K562 (cell line): Measurements from ENCODE around the gene HPS3. TPM values are rescaled to one million over a fixed set of nuclear protein-coding genes. Genes with fewer than 3 reads are reported as not detected.

Source experiments
- ATAC-seq: fragments of 200-7000 bp; cut with Tn5 transposase; 3 replicates; pipeline ENCODE4 v1.9.1; 2020; ENCODE audit warnings: moderate library complexity
- BruUV-seq: library from RNA; stranded (reverse); fragments of 400-500 nt; replicated peaks from 2 replicates; lab custom pipeline; 2021; lab: Mats Ljungman, UMichigan
- CTCF ChIA-PET: fragments of 300-600 bp; formaldehyde crosslinking; extraction: SDS; loops from one replicate; lab custom pipeline; 2021; ENCODE audit warnings: low intra/inter-chr PET ratio; lab: Yijun Ruan, JAX
- POLR2A ChIA-PET: fragments of 300-600, 350-650 bp; sonication (Branson Sonifier 250); formaldehyde crosslinking; extraction: SDS; loops from one replicate; lab custom pipeline; 2021; ENCODE audit warnings: antibody characterized with exemption, inconsistent platforms; lab: Yijun Ruan, JAX
- DNase-seq, 4 experiments: peaks; one replicate each; pipeline versions ENCODE4 v3.0.0 to v3.0.0-alpha.2; 2011 to 2018; ENCODE audit warnings: low spot score in 3 of 4, mixed read lengths in 3 of 4; ENCODE audit errors: extremely low read depth in 1 of 4
- FAIRE-seq: peaks from 2 replicates; lab custom pipeline; 2011; peaks lifted over from hg19 to GRCh38; lab: Jason Lieb, UNC
- H2AFZ ChIP-seq: 2 replicates; pipeline ENCODE4 v1.6.0; 2011; ENCODE audit warnings: low read depth, low read length, control low read depth, inconsistent platforms
- H3K27ac ChIP-seq: fragments of 200-600 bp; 3 replicates; pipeline ENCODE4 v1.8.0; 2011; ENCODE audit warnings: low read depth, mild to moderate bottlenecking, control low read depth, inconsistent platforms, low read length, moderate library complexity, mixed read lengths; ENCODE audit errors: extremely low read depth
- H3K27me3 ChIP-seq, 2 experiments: fragments of 300-600 bp in 1 of 2; 2 replicates in 1 of 2; 3 replicates in 1 of 2; pipeline versions ENCODE4 v1.6.0 to v1.8.0; 2011; ENCODE audit warnings: inconsistent platforms in 2 of 2, low read length in 2 of 2, mild to moderate bottlenecking in 1 of 2, mixed read lengths in 1 of 2, moderate library complexity in 1 of 2; ENCODE audit not compliant: control insufficient read depth in 2 of 2, insufficient read depth in 2 of 2
- H3K36me3 ChIP-seq: fragments of 300-600 bp; 3 replicates; pipeline ENCODE4 v1.8.0; 2011; ENCODE audit warnings: mild to moderate bottlenecking, low read length, inconsistent platforms; ENCODE audit not compliant: control insufficient read depth, insufficient read depth
- H3K4me1 ChIP-seq, 2 experiments: fragments of 200-600 bp in 1 of 2; replicated peaks in 1 of 2; 2 replicates in 1 of 2; 3 replicates in 1 of 2; pipeline versions ENCODE4 v1.5.1 to v1.8.0; 2011; ENCODE audit warnings: inconsistent platforms in 2 of 2, low read length in 2 of 2, mild to moderate bottlenecking in 1 of 2, mixed read lengths in 1 of 2, moderate library complexity in 1 of 2; ENCODE audit not compliant: control insufficient read depth in 2 of 2, insufficient read depth in 2 of 2
- H3K4me2 ChIP-seq: 2 replicates; pipeline ENCODE4 v1.6.1; 2011; ENCODE audit warnings: low read length, control low read depth, inconsistent platforms, mixed read lengths; ENCODE audit not compliant: insufficient read depth
- H3K4me3 ChIP-seq: fragments of 200-600 bp; sonication (generic), shearing (Covaris generic); 2 replicates; pipeline ENCODE4 v1.5.1; 2016; ENCODE audit warnings: control low read depth, inconsistent platforms
- H3K79me2 ChIP-seq: fragments of 200-600 bp; 3 replicates; pipeline ENCODE4 v1.8.0; 2011; ENCODE audit warnings: low read length, inconsistent platforms; ENCODE audit not compliant: control insufficient read depth, insufficient read depth
- H3K9ac ChIP-seq, 2 experiments: 2 replicates each; pipeline versions ENCODE4 v1.6.0 to v1.6.1; 2011; ENCODE audit warnings: low read depth in 2 of 2, low read length in 2 of 2, control low read depth in 1 of 2, inconsistent platforms in 1 of 2, mild to moderate bottlenecking in 1 of 2, mixed read lengths in 1 of 2; ENCODE audit not compliant: insufficient read depth in 1 of 2
- H3K9me1 ChIP-seq: one replicate; pipeline ENCODE4 v1.6.0; 2011; ENCODE audit warnings: inconsistent platforms, mild to moderate bottlenecking, low read length, moderate library complexity; ENCODE audit not compliant: control insufficient read depth, insufficient read depth
- H3K9me3 ChIP-seq: replicated peaks from 2 replicates; pipeline ENCODE4 v1.5.1; 2011; ENCODE audit warnings: low read depth, low read length, inconsistent platforms; ENCODE audit not compliant: control insufficient read depth, insufficient read depth
- H4K20me1 ChIP-seq: replicated peaks from 2 replicates; pipeline ENCODE4 v1.6.1; 2011; ENCODE audit warnings: low read length, inconsistent platforms, mixed read lengths; ENCODE audit not compliant: control insufficient read depth, insufficient read depth
- FOXJ2 ChIP-seq: fragments of 200-800 bp; sonication (Bioruptor generic); IDR thresholded peaks from 2 replicates; pipeline ENCODE4 v1.6.1; 2016; ENCODE audit warnings: missing genetic modification characterization, missing compliant biosample characterization
- MEIS2 ChIP-seq: fragments of 450-650 bp; IDR thresholded peaks from 2 replicates; pipeline ENCODE4 v1.6.1; 2014; ENCODE audit warnings: mild to moderate bottlenecking; ENCODE audit not compliant: partially characterized antibody
- NFIC ChIP-seq: fragments of 450-650 bp; IDR thresholded peaks from 2 replicates; pipeline ENCODE4 v1.6.1; 2017; ENCODE audit warnings: mild to moderate bottlenecking, inconsistent platforms
- PBX2 ChIP-seq, 2 experiments: IDR thresholded peaks in 1 of 2; conservative IDR thresholded peaks in 1 of 2; 2 replicates each; pipeline ENCODE4 v1.6.1; 2016; ENCODE audit warnings: low read depth in 2 of 2, mild to moderate bottlenecking in 1 of 2, missing compliant biosample characterization in 1 of 2, missing genetic modification characterization in 1 of 2, moderate library complexity in 1 of 2
- PKNOX1 ChIP-seq: fragments of 450-650 bp; IDR thresholded peaks from 2 replicates; pipeline ENCODE4 v1.6.1; 2016
- ZNF764 ChIP-seq: fragments of 250-450 bp; sonication (Bioruptor Pico); IDR thresholded peaks from 2 replicates; pipeline ENCODE4 v1.4.0; 2020; ENCODE audit warnings: low read depth, mild to moderate bottlenecking, moderate library complexity
- WGBS: fragments of 100-300 bp; shearing (Covaris generic); methylation state at CpG from one replicate; pipeline ENCODE4 v1.1.6; 2016; ENCODE audit warnings: low coverage, mixed read lengths; ENCODE audit not compliant: insufficient coverage; ENCODE audit errors: missing lambda C conversion rate; 5-methylcytosine and 5-hydroxymethylcytosine counted together
- in situ Hi-C: fragments of 300-500 bp; cut with MboI; formaldehyde crosslinking; loops from 4 replicates; pipeline ENCODE4 v1.15.0; 2018; ENCODE audit warnings: inconsistent platforms, mixed read lengths
- intact Hi-C: fragments of 100-400 bp; cut with micrococcal nuclease; formaldehyde crosslinking; loops from 2 replicates; pipeline ENCODE4 v1.14.2; 2022
- polyA plus RNA-seq, 8 experiments: library from polyadenylated mRNA; depleted of rRNA in 4 of 8; stranded (reverse) in 5 of 8; unstranded in 3 of 8; fragments of >200 nt; fragmentation: Nextera tagmentation in 2 of 8; fragmentation: Illumina TruSeq in 1 of 8; extraction: Ambion mirVana in 2 of 8; extraction: Trizol in 1 of 8; gene quantifications; 2 replicates each; pipeline versions ENCODE4 v1.2.1 to v1.2.3, GENCODE V29; 2011 to 2014; ENCODE audit warnings: inconsistent platforms in 1 of 8, missing spikeins in 1 of 8
- total RNA-seq, 7 experiments: library from RNA; depleted of rRNA in 6 of 7; stranded (reverse); fragments of >200 nt in 6 of 7; fragmentation: Illumina TruSeq in 2 of 7; extraction: Trizol in 2 of 7; gene quantifications; 2 replicates each; pipeline versions ENCODE4 v1.2.1 to v1.2.3, GENCODE V29; 2011 to 2021; ENCODE audit warnings: low replicate concordance in 1 of 7

HPS3 gene
- total and polyA plus RNA-seq, 9 of the 15 experiments (the other 6 are each of a cell fraction or from before 2014, with no cell fraction given): 1.2 to 11.3 (median 7.6) TPM

GRCh38 chr3:149089395-149089794 is 40.0 kb upstream of the HPS3 start:
- no peaks in the 10 kb centered on the region for H3K27me3 ChIP-seq
- H3K27ac ChIP-seq: no peak overlapping the region
- H3K36me3 ChIP-seq: 0 out of 3 replicates have a peak, but pooled peaks cover 2% of the 10 kb centered on the region
- FAIRE-seq: no peak
- no peak overlapping the region for H2AFZ ChIP-seq
- no TSS peak for BruUV-seq
- TF ChIP-seq MEIS2 (peak; percentile 30), ZNF764 (CRISPR knock-in tag) (no peak), NFIC (no peak), FOXJ2 (tag) (no peak), PKNOX1 (peak; percentile 38), PBX2 (CRISPR knock-in tag; IDR thresholded peaks at IDR 0.05; ENCODE audit: low read depth) (no peak), PBX2 (tag; conservative IDR thresholded peaks at IDR 0.05; ENCODE audit: low read depth) (peak; percentile 46; the same call in 1 of the 2 replicates)
- TF ChIP-seq, all 486 proteins: peak for 3
- Histone ChIP-seq H3K4me1 (peaks cover 11 to 12% of the 10 kb centered on the region in 2 experiments; a peak in 4 of 5 replicates), H3K9me3 (peaks cover 6% of the 10 kb centered on the region; the same call in 1 of the 2 replicates), H4K20me1 (peaks cover 9% of the 10 kb centered on the region), H3K4me3 (no peak overlapping the region), H3K4me2 (no peak overlapping the region), H3K9ac (no peak overlapping the region), H3K79me2 (peaks cover 19% of the 10 kb centered on the region), H3K9me1 (no peaks in the 10 kb centered on the region)
- no peak for ATAC-seq
- DNase-seq: no peak
- ChIA-PET CTCF (no interaction called here), POLR2A (interaction anchor here (0.5 kb wide), 1 partner anchor 17 kb away, joined by 3 read pairs; no protein-coding TSS in a partner anchor)
- 65% methylated on average over 3 of the region's 3 CpGs for WGBS
- in situ Hi-C loops: no loop called here
- intact Hi-C loops: loop anchor here (5.0 kb wide), 1 partner anchor 97 kb away; the partner anchor contains the start of gene GYG1
